Keratinocyte (primary cell): ENCODE results near the gene CDC42EP4. TPM values are rescaled to one million over a fixed set of nuclear protein-coding genes. Genes with fewer than 3 reads are reported as not detected.
A peak's percentile ranks its signal among the peaks of the same experiment; 100 is the strongest.

Experiments
- DNase-seq: peaks from one replicate; pipeline ENCODE4 v3.0.0-alpha.2; 2011; ENCODE audit warnings: low read depth, missing footprints, low spot score
- FAIRE-seq: peaks from 2 replicates; lab custom pipeline; 2011; peaks lifted over from hg19 to GRCh38; lab: Jason Lieb, UNC
- H2AFZ ChIP-seq: 2 replicates; pipeline ENCODE4 v1.6.0; 2012; ENCODE audit warnings: low read length, control low read depth, inconsistent platforms; ENCODE audit not compliant: control insufficient read depth
- H3K27ac ChIP-seq: 2 replicates; pipeline ENCODE4 v1.5.1; 2011; ENCODE audit warnings: low read length; ENCODE audit not compliant: control insufficient read depth, insufficient read depth
- H3K27me3 ChIP-seq: 3 replicates; pipeline ENCODE4 v1.6.0; 2011; ENCODE audit warnings: low read length; ENCODE audit not compliant: control insufficient read depth, insufficient read depth; ENCODE audit errors: extremely low read depth
- H3K36me3 ChIP-seq, 2 experiments: 2 replicates in 1 of 2; 3 replicates in 1 of 2; pipeline ENCODE4 v1.5.1; 2011; ENCODE audit warnings: low read length in 2 of 2, mild to moderate bottlenecking in 1 of 2; ENCODE audit not compliant: control insufficient read depth in 2 of 2, insufficient read depth in 2 of 2; ENCODE audit errors: extremely low read depth in 1 of 2
- H3K4me1 ChIP-seq: 3 replicates; pipeline ENCODE4 v1.5.1; 2011; ENCODE audit warnings: low read length; ENCODE audit not compliant: control insufficient read depth, insufficient read depth; ENCODE audit errors: extremely low read depth
- H3K4me2 ChIP-seq: 3 replicates; pipeline ENCODE4 v1.6.0; 2011; ENCODE audit warnings: low read depth, low read length; ENCODE audit not compliant: control insufficient read depth, insufficient read depth; ENCODE audit errors: extremely low read depth
- H3K4me3 ChIP-seq, 3 experiments: fragments of 200-600 bp in 1 of 3; sonication (generic) in 1 of 3; 2 replicates in 2 of 3; 3 replicates in 1 of 3; pipeline ENCODE4 v1.5.1; 2011 to 2016; ENCODE audit warnings: low read length in 3 of 3, mild to moderate bottlenecking in 3 of 3, control low read depth in 2 of 3, inconsistent platforms in 1 of 3, low read depth in 1 of 3, mixed read lengths in 1 of 3, mixed run types in 1 of 3, moderate library complexity in 1 of 3; ENCODE audit not compliant: control insufficient read depth in 2 of 3, insufficient read depth in 2 of 3; ENCODE audit errors: extremely low read depth in 1 of 3
- H3K79me2 ChIP-seq: 2 replicates; pipeline ENCODE4 v1.6.0; 2012; ENCODE audit warnings: low read length; ENCODE audit not compliant: control insufficient read depth, insufficient read depth
- H3K9ac ChIP-seq: 3 replicates; pipeline ENCODE4 v1.6.0; 2011; ENCODE audit warnings: low read length; ENCODE audit not compliant: control insufficient read depth, insufficient read depth; ENCODE audit errors: extremely low read depth
- H3K9me1 ChIP-seq: 3 replicates; pipeline ENCODE4 v1.6.0; 2011; ENCODE audit warnings: low read length; ENCODE audit not compliant: control insufficient read depth, insufficient read depth; ENCODE audit errors: extremely low read depth
- H3K9me3 ChIP-seq: 2 replicates; pipeline ENCODE4 v1.5.1; 2012; ENCODE audit warnings: low read depth, low read length; ENCODE audit not compliant: control insufficient read depth
- H4K20me1 ChIP-seq: 3 replicates; pipeline ENCODE4 v1.6.0; 2011; ENCODE audit warnings: low read length; ENCODE audit not compliant: control insufficient read depth, insufficient read depth; ENCODE audit errors: extremely low read depth
- CTCF ChIP-seq, 3 experiments: IDR thresholded peaks in 1 of 3; conservative IDR thresholded peaks in 1 of 3; optimal IDR thresholded peaks in 1 of 3; 2 replicates in 2 of 3; 3 replicates in 1 of 3; pipeline versions ENCODE3 to v1.5.1; 2011; ENCODE audit warnings: low read length in 3 of 3, mild to moderate bottlenecking in 3 of 3, moderate library complexity in 2 of 3, control low read depth in 1 of 3, inconsistent platforms in 1 of 3; ENCODE audit not compliant: insufficient read depth in 2 of 3; ENCODE audit errors: extremely low read depth in 1 of 3
- EZH2 ChIP-seq: IDR thresholded peaks from one replicate; pipeline ENCODE4 v1.6.1; 2012; ENCODE audit warnings: inconsistent platforms, mild to moderate bottlenecking, low read length, moderate library complexity
- dilution Hi-C: fragments of 300-500 bp; cut with MboI; formaldehyde crosslinking; loops from one replicate; pipeline ENCODE4 v1.7.0; 2020; ENCODE audit warnings: low sequenced_read_pairs; ENCODE audit not compliant: extremely low pct_ligation_motif_present
- polyA plus RNA-seq, 5 experiments: library from polyadenylated mRNA; depleted of rRNA in 3 of 5; stranded (reverse) in 3 of 5; stranded (forward) in 1 of 5; unstranded in 1 of 5; fragments of >200 nt; gene quantifications; 1 replicate in 1 of 5; 2 replicates in 3 of 5; 3 replicates in 1 of 5; pipeline versions ENCODE4 v1.2.1 to v1.2.3, GENCODE V29; 2011 to 2012; ENCODE audit warnings: missing spikeins in 2 of 5, low read depth in 1 of 5, low replicate concordance in 1 of 5

The CDC42EP4 gene
- polyA plus RNA-seq, 1 donor (not counting 4 experiments of a cell fraction or from before 2014, with no cell fraction given): 9.4 TPM

- H3K36me3 ChIP-seq: no peaks in the 10 kb centered on the region
- DNase-seq (no peak), FAIRE-seq (no peak)
- no peaks in the 10 kb centered on the region for H4K20me1 ChIP-seq
- no peak within 1 kb of the TSS for H3K27ac ChIP-seq
- no peaks in the 10 kb centered on the region for H3K9me3 ChIP-seq
- TF ChIP-seq CTCF (optimal IDR thresholded peaks at IDR 0.05 in 1 of 3, IDR thresholded peaks at IDR 0.05 in 1 of 3, conservative IDR thresholded peaks at IDR 0.05 in 1 of 3; ENCODE audit: extremely low read depth in 1 of 3, insufficient read depth in 2 of 3, low read length in 3 of 3): no peak
- TF ChIP-seq EZH2: no peak
- no peaks in the 10 kb centered on the region for H3K27me3 ChIP-seq
- H2AFZ ChIP-seq: peak within 1 kb of the TSS; percentile 74
- H3K4me1 ChIP-seq: peaks cover 8% of the 10 kb centered on the region
- no peak within 1 kb of the TSS for H3K4me3 ChIP-seq
- H3K9ac ChIP-seq: no peak within 1 kb of the TSS
- peak within 1 kb of the TSS; percentile 32 for H3K4me2 ChIP-seq
- H3K9me1 ChIP-seq: no peaks in the 10 kb centered on the region
- H3K79me2 ChIP-seq: no peaks in the 10 kb centered on the region
- dilution Hi-C loops: no loop called here
Observed at GRCh38 chr17:73261617-73261951, 50.2 kb downstream of the CDC42EP4 start, which contains the start of gene CPSF4L. Gene CPSF4L, minus strand, starts transcription at chr17:73261880. Its CDS starts 62 bp downstream, at chr17:73261818.

GRCh38 chr17:73257516-73257915 is 54.3 kb downstream of the CDC42EP4 start:
- Histone ChIP-seq H3K79me2 (no peaks in the 10 kb centered on the region), H3K27me3 (peaks cover 3% of the 10 kb centered on the region), H2AFZ (no peak overlapping the region), H4K20me1 (no peaks in the 10 kb centered on the region), H3K36me3 (no peaks in the 10 kb centered on the region), H3K9ac (no peak overlapping the region), H3K4me2 (no peak overlapping the region), H3K9me1 (no peaks in the 10 kb centered on the region), H3K4me3 (no peak overlapping the region), H3K9me3 (no peaks in the 10 kb centered on the region), H3K27ac (no peak overlapping the region), H3K4me1 (peaks cover 3% of the 10 kb centered on the region)
- dilution Hi-C loops: no loop called here
- no peak for DNase-seq
- no peak for FAIRE-seq
- TF ChIP-seq EZH2 (no peak), CTCF (optimal IDR thresholded peaks at IDR 0.05 in 1 of 3, IDR thresholded peaks at IDR 0.05 in 1 of 3, conservative IDR thresholded peaks at IDR 0.05 in 1 of 3; ENCODE audit: extremely low read depth in 1 of 3, insufficient read depth in 2 of 3, low read length in 3 of 3) (no peak)
